ENCODE data around the gene HS3ST3A1. TPM values are rescaled to one million over a fixed set of nuclear protein-coding genes. Genes with fewer than 3 reads are reported as not detected.

The HS3ST3A1 gene
- total RNA-seq, 4 donors from 2014 or later: 0.47 to 5.9 (median 1.9) TPM; not detected in 1

DNA sequence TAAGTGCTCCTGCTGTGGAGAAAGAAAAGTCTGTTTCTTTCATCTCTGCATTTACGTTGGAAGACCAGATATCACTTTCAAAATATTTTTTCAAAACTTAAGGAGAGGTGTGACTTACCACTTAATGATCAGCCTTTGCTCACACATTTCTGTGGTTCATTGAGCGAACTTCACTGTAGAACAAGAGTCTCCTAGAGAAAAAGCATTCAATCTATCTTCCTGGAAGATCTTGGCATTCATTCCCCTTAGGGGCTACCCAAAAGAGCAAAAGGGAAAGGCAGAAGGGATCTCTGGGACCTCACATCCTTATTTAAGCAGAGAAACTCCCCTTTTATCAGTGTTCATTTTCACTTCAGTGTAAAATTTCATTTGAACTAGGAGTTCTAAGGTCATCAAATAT is 61.2 kb downstream of the HS3ST3A1 start:
- no peak for DNase-seq (ENCODE audit: low spot score)
- TF ChIP-seq CTCF (IDR thresholded peaks at IDR 0.05): no peak
- ATAC-seq (ENCODE audit: low FRiP score): no peak

DNA sequence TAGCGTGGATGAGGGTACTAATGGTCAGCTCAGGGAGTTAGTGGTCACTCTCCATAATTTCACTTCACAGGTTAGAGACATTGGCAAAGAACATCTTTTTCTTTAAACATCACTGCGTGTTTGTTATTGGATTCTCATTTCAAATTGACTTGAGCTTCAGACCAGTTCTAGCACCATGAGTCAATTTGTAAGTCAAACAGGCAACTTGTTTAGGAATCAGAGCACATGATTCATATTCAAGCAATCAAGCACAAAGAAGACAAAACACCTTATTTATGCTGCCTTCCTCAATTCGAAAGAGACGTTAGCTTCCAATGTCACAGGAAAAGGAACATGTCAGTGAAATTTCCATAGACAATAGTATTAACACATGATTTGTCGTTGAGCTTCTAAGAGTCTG is 62.3 kb downstream of the HS3ST3A1 start:
- no peak for TF ChIP-seq CTCF (IDR thresholded peaks at IDR 0.05)
- DNase-seq (ENCODE audit: low spot score): no peak
- ATAC-seq (ENCODE audit: low FRiP score): no peak

GRCh38 chr17:13538841-13539411 is 62.8 kb downstream of the HS3ST3A1 start:
- no peak for TF ChIP-seq CTCF (IDR thresholded peaks at IDR 0.05)
- ATAC-seq (ENCODE audit: low FRiP score) (no peak), DNase-seq (ENCODE audit: low spot score) (no peak)

- ATAC-seq (ENCODE audit: low FRiP score) (no peak), DNase-seq (ENCODE audit: low spot score) (no peak)
- TF ChIP-seq CTCF (IDR thresholded peaks at IDR 0.05): no peak
These were observed 63.7 kb downstream of the HS3ST3A1 start for GRCh38 chr17:13537871-13538643.

DNA sequence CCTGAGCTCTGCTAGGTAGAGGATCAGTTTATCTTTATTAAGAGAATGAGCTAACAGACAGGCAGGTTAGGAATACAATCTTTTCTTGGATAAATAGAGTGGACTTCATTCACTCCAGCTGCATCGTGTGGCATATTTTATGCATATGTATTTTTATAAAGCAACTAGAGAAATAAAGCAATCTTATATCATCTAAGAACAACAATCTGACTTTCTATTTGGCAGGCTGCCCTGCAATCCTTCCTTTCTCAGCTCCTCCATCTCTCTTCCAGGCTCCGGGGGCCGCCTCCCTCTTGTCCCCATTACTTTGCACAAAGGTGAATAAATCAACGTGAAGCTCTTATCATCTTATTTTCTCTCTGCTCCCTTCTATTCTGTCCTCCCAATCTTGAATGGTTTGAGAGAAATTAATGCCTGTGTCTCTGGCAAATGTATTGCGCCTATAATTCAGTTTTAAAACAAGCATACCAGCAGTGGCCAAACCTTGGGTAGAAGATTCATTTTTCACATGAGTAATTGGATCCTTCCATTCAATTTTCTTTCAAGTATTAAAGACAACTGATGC is 64.5 kb downstream of the HS3ST3A1 start:
- no peak for ATAC-seq (ENCODE audit: low FRiP score)
- no peak for DNase-seq (ENCODE audit: low spot score)

DNA sequence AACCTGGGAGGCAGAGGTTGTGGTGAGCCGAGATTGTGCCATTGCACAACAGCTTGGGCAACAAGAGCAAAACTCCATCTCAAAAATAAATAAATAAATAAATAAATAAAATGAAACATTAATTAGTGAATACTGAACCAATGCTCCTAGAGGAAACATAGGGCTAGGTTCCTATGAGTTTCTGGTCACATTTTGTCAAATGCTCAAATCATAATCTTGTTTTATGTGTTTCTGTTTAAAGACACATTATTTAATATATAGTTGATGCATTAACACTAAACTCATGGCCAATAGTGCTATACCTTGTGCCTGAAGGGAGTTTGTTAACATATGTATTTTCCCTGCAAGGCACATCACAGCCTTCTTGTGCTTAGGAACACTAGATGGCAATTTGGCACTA is 66.8 kb downstream of the HS3ST3A1 start:
- ATAC-seq (ENCODE audit: low FRiP score) (no peak), DNase-seq (ENCODE audit: low spot score) (no peak)
- no peak for TF ChIP-seq CTCF (IDR thresholded peaks at IDR 0.05)

More for the DNA sequence above, 64.5 kb downstream of the HS3ST3A1 start:
- no peak for TF ChIP-seq CTCF (IDR thresholded peaks at IDR 0.05)

Data from omental fat pad (tissue), 4 donors.